Transverse colon (tissue), 3 donors: ENCODE measurements around the gene TRMT1.

Source experiments
- CTCF ChIP-seq, 5 experiments: fragments of 200-600 bp in 3 of 5; fragments of 450-650 bp in 2 of 5; sonication (generic) in 3 of 5; IDR thresholded peaks; 1 replicate in 2 of 5; 2 replicates in 3 of 5; pipeline ENCODE4 v1.5.1; 2016 to 2017; ENCODE audit warnings: antibody characterized with exemption in 5 of 5, inconsistent platforms in 3 of 5, mild to moderate bottlenecking in 2 of 5, moderate library complexity in 1 of 5
- POLR2A ChIP-seq: fragments of 450-650 bp; IDR thresholded peaks from one replicate; pipeline ENCODE4 v1.6.1; 2016; ENCODE audit warnings: antibody characterized with exemption, mild to moderate bottlenecking, moderate library complexity

GRCh38 chr19:13070425-13071140 lies 46.0 kb downstream of the TRMT1 start:
- TF ChIP-seq POLR2A: no peak
- TF ChIP-seq CTCF (IDR thresholded peaks at IDR 0.05): no peak
